NCI-H748 (cell line): ENCODE results near the gene KL.

Experiments
- DNase-seq: peaks from one replicate; lab custom pipeline; 2025; ENCODE audit not compliant: unreplicated experiment; lab: John Stamatoyannopoulos, UW

KL gene

GRCh38 chr13:33109801-33110200 is 93.6 kb downstream of the KL start:
- peak; percentile 30 for DNase-seq

- no peak for DNase-seq
Measured at GRCh38 chr13:33110386-33110712, 94.1 kb downstream of the KL start.

- no peak for DNase-seq
Measured at GRCh38 chr13:33110713-33111413, 94.6 kb downstream of the KL start.

- peak; percentile 97 for DNase-seq
Measured at GRCh38 chr13:33111414-33112110, 95.3 kb downstream of the KL start.

GRCh38 chr13:33112766-33113165 is 96.5 kb downstream of the KL start:
- DNase-seq: no peak

- DNase-seq: no peak
Measured at GRCh38 chr13:33114146-33114545, 97.9 kb downstream of the KL start.

- DNase-seq: no peak
Measured at GRCh38 chr13:33115274-33115673, 99.1 kb downstream of the KL start.
